NCI-H1048 (cell line): ENCODE results near the gene HBG2.

Experiments used
- DNase-seq: peaks from one replicate; lab custom pipeline; 2025; lab: John Stamatoyannopoulos, UW

Gene HBG2

GRCh38 chr11:5229796-5230195 is 24.8 kb downstream of the HBG2 start:
- DNase-seq = no peak

GRCh38 chr11:5229356-5229755 is 25.2 kb downstream of the HBG2 start:
- no peak for DNase-seq

GRCh38 chr11:5228124-5228523 is 26.5 kb downstream of the HBG2 start:
- DNase-seq = no peak

GRCh38 chr11:5227681-5228080 is 26.9 kb downstream of the HBG2 start:
- DNase-seq = no peak

- no peak for DNase-seq
Measured at GRCh38 chr11:5226732-5227310, 27.8 kb downstream of the HBG2 start, which contains the start of gene HBB. Gene HBB (minus strand): TSS chr11:5227071. CDS start chr11:5227021, 50 bp downstream.

GRCh38 chr11:5225480-5225871 is 29.1 kb downstream of the HBG2 start:
- DNase-seq = no peak

- no peak for DNase-seq
Measured at GRCh38 chr11:5224538-5225479, 29.8 kb downstream of the HBG2 start.

- DNase-seq = no peak
Measured at GRCh38 chr11:5223686-5224085, 30.9 kb downstream of the HBG2 start.

GRCh38 chr11:5223146-5223545 is 31.4 kb downstream of the HBG2 start:
- DNase-seq = no peak

- no peak for DNase-seq
Measured at GRCh38 chr11:5210376-5210885, 44.1 kb downstream of the HBG2 start.

GRCh38 chr11:5204787-5205186 is 49.8 kb downstream of the HBG2 start:
- DNase-seq = no peak

- DNase-seq = no peak
Measured at GRCh38 chr11:5203366-5203765, 51.2 kb downstream of the HBG2 start.
